Neural cell (in vitro differentiated cells): ENCODE results near the gene VWF. TPM values are rescaled to one million over a fixed set of nuclear protein-coding genes. Genes with fewer than 3 reads are reported as not detected.

Source experiments
- H2AFZ ChIP-seq: fragments of 200-600, 300-800 bp; sonication (generic), shearing (Covaris generic); 2 replicates; pipeline ENCODE4 v1.6.0; 2014; ENCODE audit warnings: low read depth, mild to moderate bottlenecking, antibody characterized with exemption, low read length, moderate library complexity
- H3F3A ChIP-seq: fragments of 200-600 bp; shearing (Covaris generic); 2 replicates; pipeline ENCODE4 v1.6.1; 2016; ENCODE audit warnings: mild to moderate bottlenecking, moderate library complexity, mixed read lengths, antibody characterized with exemption, low read length; ENCODE audit not compliant: insufficient read depth, poor library complexity, severe bottlenecking
- H3K27ac ChIP-seq: fragments of 200-600, 300-800 bp; sonication (generic), shearing (Covaris generic); 2 replicates; pipeline ENCODE4 v1.5.1; 2014; ENCODE audit warnings: mild to moderate bottlenecking, low read length, moderate library complexity
- H3K27me3 ChIP-seq: fragments of 300-800, 200-600 bp; sonication (generic), shearing (Covaris generic); 2 replicates; pipeline ENCODE4 v1.6.0; 2014; ENCODE audit warnings: mild to moderate bottlenecking, low read depth, low read length, moderate library complexity; ENCODE audit not compliant: insufficient read depth
- H3K36me3 ChIP-seq: fragments of 300-800, 200-600 bp; sonication (generic), shearing (Covaris generic); 2 replicates; pipeline ENCODE4 v1.5.1; 2014; ENCODE audit warnings: mild to moderate bottlenecking, antibody characterized with exemption, low read length, moderate library complexity; ENCODE audit not compliant: insufficient read depth
- H3K4me2 ChIP-seq: fragments of 300-800, 200-600 bp; sonication (generic), shearing (Covaris generic); 2 replicates; pipeline ENCODE4 v1.6.0; 2014; ENCODE audit warnings: mild to moderate bottlenecking, low read length
- H3K4me3 ChIP-seq: fragments of 300-800, 200-600 bp; sonication (generic), shearing (Covaris generic); 2 replicates; pipeline ENCODE4 v1.5.1; 2014; ENCODE audit warnings: mild to moderate bottlenecking, low read length, moderate library complexity
- H3K79me2 ChIP-seq: fragments of 200-600 bp; shearing (Covaris generic); replicated peaks from 2 replicates; pipeline ENCODE4 v1.6.0; 2014; ENCODE audit warnings: mild to moderate bottlenecking, low read length, moderate library complexity; ENCODE audit not compliant: insufficient read depth
- H3K9ac ChIP-seq: fragments of 300-800, 200-600 bp; sonication (generic), shearing (Covaris generic); 2 replicates; pipeline ENCODE4 v1.6.1; 2016; ENCODE audit warnings: mild to moderate bottlenecking, low read length, mixed read lengths
- H3K9me2 ChIP-seq: fragments of 200-600 bp; shearing (Covaris generic); 2 replicates; pipeline ENCODE4 v1.6.1; 2016; ENCODE audit warnings: mild to moderate bottlenecking, low read length, mixed read lengths; ENCODE audit not compliant: insufficient read depth
- H3K9me3 ChIP-seq: fragments of 200-600, 300-800 bp; sonication (generic), shearing (Covaris generic); 2 replicates; pipeline ENCODE4 v1.6.1; 2016; ENCODE audit warnings: mild to moderate bottlenecking, mixed run types, low read length, moderate library complexity, mixed read lengths
- H4K20me1 ChIP-seq: fragments of 200-600 bp; shearing (Covaris generic); 2 replicates; pipeline ENCODE4 v1.6.1; 2016; ENCODE audit warnings: mild to moderate bottlenecking, mixed run types; ENCODE audit not compliant: insufficient read depth
- CTCF ChIP-seq: fragments of 450-650 bp; IDR thresholded peaks from 2 replicates; pipeline ENCODE4 v1.5.1; 2014; ENCODE audit warnings: antibody characterized with exemption, mild to moderate bottlenecking, moderate library complexity; ENCODE audit not compliant: poor library complexity, severe bottlenecking
- EP300 ChIP-seq: fragments of 450-650 bp; conservative IDR thresholded peaks from 2 replicates; pipeline ENCODE4 v1.6.1; 2014; ENCODE audit warnings: antibody characterized with exemption, mild to moderate bottlenecking, moderate library complexity; ENCODE audit not compliant: poor library complexity, severe bottlenecking
- EZH2 ChIP-seq: fragments of 200-600, 300-800 bp; shearing (Covaris generic), sonication (generic); IDR thresholded peaks from 2 replicates; pipeline ENCODE4 v1.6.1; 2014; ENCODE audit warnings: antibody characterized with exemption, low read length, borderline replicate concordance, mild to moderate bottlenecking; ENCODE audit not compliant: insufficient read depth, poor library complexity, severe bottlenecking
- MXI1 ChIP-seq: fragments of 450-650 bp; conservative IDR thresholded peaks from 2 replicates; pipeline ENCODE4 v1.6.1; 2014; ENCODE audit warnings: antibody characterized with exemption, mild to moderate bottlenecking; ENCODE audit not compliant: poor library complexity, severe bottlenecking
- POLR2AphosphoS5 ChIP-seq: IDR thresholded peaks from 2 replicates; pipeline ENCODE4 v1.6.1; 2012
- RAD21 ChIP-seq: fragments of 450-650 bp; conservative IDR thresholded peaks from 2 replicates; pipeline ENCODE4 v1.6.1; 2014; ENCODE audit warnings: antibody characterized with exemption, mild to moderate bottlenecking, moderate library complexity
- REST ChIP-seq: IDR thresholded peaks from 2 replicates; pipeline ENCODE4 v1.6.1; 2012; ENCODE audit warnings: borderline replicate concordance
- SMC3 ChIP-seq: fragments of 450-650 bp; conservative IDR thresholded peaks from 2 replicates; pipeline ENCODE4 v1.6.1; 2014; ENCODE audit warnings: antibody characterized with exemption, mild to moderate bottlenecking, moderate library complexity; ENCODE audit not compliant: poor library complexity
- TAF1 ChIP-seq: IDR thresholded peaks from 2 replicates; pipeline ENCODE4 v1.6.1; 2012; ENCODE audit warnings: low read depth
- polyA plus RNA-seq: library from polyadenylated mRNA; depleted of rRNA; stranded (reverse); fragments of >200 nt; gene quantifications from 2 replicates; pipeline ENCODE4 v1.2.3, GENCODE V29; 2014

VWF gene
- polyA plus RNA-seq, 1 donor from 2014 or later, result not detected

GRCh38 chr12:6066651-6067050 is 57.8 kb downstream of the VWF start:
- no peaks in the 10 kb centered on the region for H3K9me2 ChIP-seq
- no peak overlapping the region for H3K9ac ChIP-seq
- no peaks in the 10 kb centered on the region for H3F3A ChIP-seq
- no peaks in the 10 kb centered on the region for H3K9me3 ChIP-seq
- H2AFZ ChIP-seq, result no peak overlapping the region
- no peaks in the 10 kb centered on the region for H4K20me1 ChIP-seq
- TF ChIP-seq TAF1, result no peak
- no peak for TF ChIP-seq CTCF
- TF ChIP-seq EZH2, result no peak
- no peak for TF ChIP-seq SMC3
- H3K4me3 ChIP-seq, result no peak overlapping the region
- H3K4me2 ChIP-seq, result no peak overlapping the region
- H3K27ac ChIP-seq, result no peak overlapping the region
- no peaks in the 10 kb centered on the region for H3K79me2 ChIP-seq
- H3K36me3 ChIP-seq, result no peaks in the 10 kb centered on the region
- no peaks in the 10 kb centered on the region for H3K27me3 ChIP-seq

GRCh38 chr12:6065863-6066199 is 58.6 kb downstream of the VWF start:
- Histone ChIP-seq H3K36me3 (no peaks in the 10 kb centered on the region), H3K27ac (no peak overlapping the region), H3K9me2 (no peaks in the 10 kb centered on the region), H3K79me2 (no peaks in the 10 kb centered on the region), H3K9me3 (no peaks in the 10 kb centered on the region), H3F3A (no peaks in the 10 kb centered on the region), H3K4me3 (no peak overlapping the region), H3K4me2 (no peak overlapping the region), H3K9ac (no peak overlapping the region), H4K20me1 (no peaks in the 10 kb centered on the region), H2AFZ (no peak overlapping the region), H3K27me3 (no peaks in the 10 kb centered on the region)
- TF ChIP-seq MXI1 (no peak), POLR2AphosphoS5 (no peak), TAF1 (no peak), EP300 (no peak), EZH2 (no peak), RAD21 (no peak), SMC3 (no peak), CTCF (no peak), REST (no peak)
